Choroid plexus epithelial cell (primary cell): ENCODE data around the gene MTCL1.

ENCODE experiments used
- DNase-seq: peaks from one replicate; pipeline ENCODE4 v3.0.0-alpha.2; 2010; ENCODE audit warnings: low read depth
- H3K4me3 ChIP-seq: 2 replicates; pipeline ENCODE4 v1.5.1; 2011; ENCODE audit warnings: low read depth, mild to moderate bottlenecking, control low read depth, low read length, moderate library complexity
- CTCF ChIP-seq: conservative IDR thresholded peaks from 2 replicates; pipeline ENCODE4 v1.5.1; 2011; ENCODE audit warnings: low read depth, mild to moderate bottlenecking, control low read depth, inconsistent platforms, low read length, moderate library complexity

Gene MTCL1

GRCh38 chr18:8826514-8826913, 121.2 kb downstream of the MTCL1 start:
- no peak for DNase-seq
- no peak overlapping the region for H3K4me3 ChIP-seq
- no peak for TF ChIP-seq CTCF

- TF ChIP-seq CTCF, result no peak
- no peak for DNase-seq
Measured at GRCh38 chr18:8826971-8827370, 121.6 kb downstream of the MTCL1 start.

GRCh38 chr18:8828300-8828699, 122.9 kb downstream of the MTCL1 start:
- no peak for TF ChIP-seq CTCF
- no peak for DNase-seq
- no peak overlapping the region for H3K4me3 ChIP-seq

More at GRCh38 chr18:8826971-8827370, 121.6 kb downstream of the MTCL1 start:
- H3K4me3 ChIP-seq, result no peak overlapping the region

- no peak overlapping the region for H3K4me3 ChIP-seq
- TF ChIP-seq CTCF, result no peak
- no peak for DNase-seq
Measured at GRCh38 chr18:8828798-8829197, 123.4 kb downstream of the MTCL1 start.

GRCh38 chr18:8830067-8831060, 125.0 kb downstream of the MTCL1 start:
- DNase-seq, result no peak
- TF ChIP-seq CTCF, result no peak
- no peak overlapping the region for H3K4me3 ChIP-seq

- TF ChIP-seq CTCF, result no peak
- no peak for DNase-seq
- H3K4me3 ChIP-seq, result no peak overlapping the region
Measured at GRCh38 chr18:8831112-8831511, 125.8 kb downstream of the MTCL1 start.

GRCh38 chr18:8831531-8831930, 126.2 kb downstream of the MTCL1 start:
- no peak overlapping the region for H3K4me3 ChIP-seq
- no peak for TF ChIP-seq CTCF
- no peak for DNase-seq
